K562 (cell line): ENCODE measurements around the gene NDUFAF3. TPM values are rescaled to one million over a fixed set of nuclear protein-coding genes. Genes with fewer than 3 reads are reported as not detected.

Experiments
- CHD4 ChIP-seq: fragments of 200-600 bp; sonication (generic); IDR thresholded peaks from 3 replicates; pipeline ENCODE4 v1.6.1; 2012; ENCODE audit warnings: low read depth, mild to moderate bottlenecking, mixed read lengths, low read length, inconsistent platforms; ENCODE audit not compliant: insufficient read depth, insufficient replicate concordance, poor library complexity, severe bottlenecking
- CREM ChIP-seq: IDR thresholded peaks from 2 replicates; pipeline ENCODE4 v1.6.1; 2014; ENCODE audit warnings: antibody characterized with exemption, low read depth
- PML ChIP-seq: IDR thresholded peaks from 2 replicates; pipeline ENCODE4 v1.6.1; 2012; ENCODE audit warnings: low read length, inconsistent platforms
- PRPF4 ChIP-seq: fragments of 200-400 bp; formaldehyde crosslinking; IDR thresholded peaks from one replicate; pipeline ENCODE4 v1.6.1; 2017; ENCODE audit warnings: low read length, low read depth, mild to moderate bottlenecking; ENCODE audit not compliant: insufficient read depth, poor library complexity, severe bottlenecking
- TEAD4 ChIP-seq, 2 experiments: sonication (generic) in 1 of 2; formaldehyde crosslinking in 1 of 2; IDR thresholded peaks; 2 replicates each; pipeline versions ENCODE4 v1.6.1 to v1.8.0; 2012 to 2022; ENCODE audit warnings: borderline replicate concordance in 1 of 2, inconsistent platforms in 1 of 2, low read length in 1 of 2, mild to moderate bottlenecking in 1 of 2, missing genetic modification reagents in 1 of 2
- TRIM24 ChIP-seq, 2 experiments: fragments of 450-650 bp; IDR thresholded peaks; 2 replicates each; pipeline ENCODE4 v1.6.1; 2016
- TSC22D4 ChIP-seq: fragments of 450-650 bp; IDR thresholded peaks from 2 replicates; pipeline ENCODE4 v1.6.1; 2016; ENCODE audit warnings: missing genetic modification characterization, missing biosample characterization, control low read depth
- ZNF24 ChIP-seq: fragments of 450-650 bp; IDR thresholded peaks from 2 replicates; pipeline ENCODE4 v1.6.1; 2016
- polyA plus RNA-seq, 8 experiments: library from polyadenylated mRNA; depleted of rRNA in 4 of 8; stranded (reverse) in 5 of 8; unstranded in 3 of 8; fragments of >200 nt; fragmentation: Nextera tagmentation in 2 of 8; fragmentation: Illumina TruSeq in 1 of 8; extraction: Ambion mirVana in 2 of 8; extraction: Trizol in 1 of 8; gene quantifications; 2 replicates each; pipeline versions ENCODE4 v1.2.1 to v1.2.3, GENCODE V29; 2011 to 2014; ENCODE audit warnings: inconsistent platforms in 1 of 8, missing spikeins in 1 of 8
- total RNA-seq, 7 experiments: library from RNA; depleted of rRNA in 6 of 7; stranded (reverse); fragments of >200 nt in 6 of 7; fragmentation: Illumina TruSeq in 2 of 7; extraction: Trizol in 2 of 7; gene quantifications; 2 replicates each; pipeline versions ENCODE4 v1.2.1 to v1.2.3, GENCODE V29; 2011 to 2021; ENCODE audit warnings: low replicate concordance in 1 of 7
- TF ChIP-seq, protein P1 (sequence below): fragments of 150-350 bp; conservative IDR thresholded peaks from 2 replicates; pipeline ENCODE4 v1.6.1; 2014; ENCODE audit warnings: low read length
- TF ChIP-seq, protein P2 (sequence below): fragments of 450-650 bp; IDR thresholded peaks from 2 replicates; pipeline ENCODE4 v1.7.1; 2018; ENCODE audit warnings: mild to moderate bottlenecking, low read depth; ENCODE audit not compliant: partially characterized antibody
- TF ChIP-seq, protein P3 (sequence below): fragments of 450-650 bp; IDR thresholded peaks from 2 replicates; pipeline ENCODE4 v1.6.1; 2016; ENCODE audit warnings: missing biosample characterization, missing genetic modification characterization
- TF ChIP-seq, protein P4 (sequence below): sonication (generic); formaldehyde crosslinking; IDR thresholded peaks from 2 replicates; pipeline ENCODE4 v1.8.0; 2022; ENCODE audit warnings: missing genetic modification reagents, mild to moderate bottlenecking, borderline replicate concordance
- TF ChIP-seq, protein P5 (sequence below): sonication (generic); formaldehyde crosslinking; IDR thresholded peaks from 2 replicates; pipeline ENCODE4 v1.8.1; 2023; ENCODE audit warnings: mild to moderate bottlenecking, missing genetic modification reagents
- TF ChIP-seq, protein P6 (sequence below): fragments of 250-450 bp; sonication (Bioruptor Pico); IDR thresholded peaks from 2 replicates; pipeline ENCODE4 v1.8.0; 2022; ENCODE audit warnings: moderate library complexity, mild to moderate bottlenecking, inconsistent platforms

Gene NDUFAF3
- total and polyA plus RNA-seq, 9 of the 15 experiments (the other 6 are each of a cell fraction or from before 2014, with no cell fraction given) = 17.0 to 127 (median 36.3) TPM

DNA sequence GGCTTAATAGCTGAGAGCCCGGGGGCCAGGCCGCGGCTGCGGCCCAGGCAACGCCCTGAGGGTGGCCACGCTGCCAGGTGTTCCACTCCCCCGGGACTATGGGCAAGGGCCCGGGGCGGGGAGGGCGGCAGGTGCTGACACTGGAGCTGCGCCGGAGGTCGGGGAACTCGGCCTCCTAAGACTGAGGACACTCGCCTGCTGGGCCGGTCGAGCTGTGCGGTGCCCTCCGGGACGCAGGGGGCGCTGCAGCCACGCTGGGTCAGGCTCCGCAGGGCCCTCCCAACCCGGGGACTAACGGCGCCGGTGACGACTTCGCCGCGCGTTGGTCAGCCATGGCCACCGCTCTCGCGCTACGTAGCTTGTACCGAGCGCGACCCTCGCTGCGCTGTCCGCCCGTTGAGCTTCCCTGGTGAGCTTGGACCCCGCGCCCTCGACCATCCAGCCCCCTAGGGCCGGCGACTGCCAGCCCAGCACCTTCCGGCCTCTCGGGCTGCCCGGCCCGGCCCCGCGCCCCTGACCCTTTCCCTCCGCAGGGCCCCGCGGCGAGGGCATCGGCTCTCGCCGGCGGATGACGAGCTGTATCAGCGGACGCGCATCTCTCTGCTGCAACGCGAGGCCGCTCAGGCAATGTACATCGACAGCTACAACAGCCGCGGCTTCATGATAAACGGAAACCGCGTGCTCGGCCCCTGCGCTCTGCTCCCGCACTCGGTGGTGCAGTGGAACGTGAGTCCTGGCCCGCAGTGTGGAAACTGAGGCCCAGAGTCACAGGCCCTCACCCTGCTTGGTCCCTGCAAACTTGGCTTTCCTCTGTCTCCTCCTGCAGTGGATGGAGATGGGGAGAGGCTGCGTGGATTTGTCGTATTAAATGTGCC, at the start of gene NDUFAF3 (continued):
- no peak for TF ChIP-seq TSC22D4 (tag)
- TF ChIP-seq, protein P1, sequence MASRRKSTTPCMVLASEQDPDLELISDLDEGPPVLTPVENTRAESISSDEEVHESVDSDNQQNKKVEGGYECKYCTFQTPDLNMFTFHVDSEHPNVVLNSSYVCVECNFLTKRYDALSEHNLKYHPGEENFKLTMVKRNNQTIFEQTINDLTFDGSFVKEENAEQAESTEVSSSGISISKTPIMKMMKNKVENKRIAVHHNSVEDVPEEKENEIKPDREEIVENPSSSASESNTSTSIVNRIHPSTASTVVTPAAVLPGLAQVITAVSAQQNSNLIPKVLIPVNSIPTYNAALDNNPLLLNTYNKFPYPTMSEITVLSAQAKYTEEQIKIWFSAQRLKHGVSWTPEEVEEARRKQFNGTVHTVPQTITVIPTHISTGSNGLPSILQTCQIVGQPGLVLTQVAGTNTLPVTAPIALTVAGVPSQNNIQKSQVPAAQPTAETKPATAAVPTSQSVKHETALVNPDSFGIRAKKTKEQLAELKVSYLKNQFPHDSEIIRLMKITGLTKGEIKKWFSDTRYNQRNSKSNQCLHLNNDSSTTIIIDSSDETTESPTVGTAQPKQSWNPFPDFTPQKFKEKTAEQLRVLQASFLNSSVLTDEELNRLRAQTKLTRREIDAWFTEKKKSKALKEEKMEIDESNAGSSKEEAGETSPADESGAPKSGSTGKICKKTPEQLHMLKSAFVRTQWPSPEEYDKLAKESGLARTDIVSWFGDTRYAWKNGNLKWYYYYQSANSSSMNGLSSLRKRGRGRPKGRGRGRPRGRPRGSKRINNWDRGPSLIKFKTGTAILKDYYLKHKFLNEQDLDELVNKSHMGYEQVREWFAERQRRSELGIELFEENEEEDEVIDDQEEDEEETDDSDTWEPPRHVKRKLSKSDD = no peak
- peak; percentile 51 for TF ChIP-seq PML
- TF ChIP-seq, protein P2, sequence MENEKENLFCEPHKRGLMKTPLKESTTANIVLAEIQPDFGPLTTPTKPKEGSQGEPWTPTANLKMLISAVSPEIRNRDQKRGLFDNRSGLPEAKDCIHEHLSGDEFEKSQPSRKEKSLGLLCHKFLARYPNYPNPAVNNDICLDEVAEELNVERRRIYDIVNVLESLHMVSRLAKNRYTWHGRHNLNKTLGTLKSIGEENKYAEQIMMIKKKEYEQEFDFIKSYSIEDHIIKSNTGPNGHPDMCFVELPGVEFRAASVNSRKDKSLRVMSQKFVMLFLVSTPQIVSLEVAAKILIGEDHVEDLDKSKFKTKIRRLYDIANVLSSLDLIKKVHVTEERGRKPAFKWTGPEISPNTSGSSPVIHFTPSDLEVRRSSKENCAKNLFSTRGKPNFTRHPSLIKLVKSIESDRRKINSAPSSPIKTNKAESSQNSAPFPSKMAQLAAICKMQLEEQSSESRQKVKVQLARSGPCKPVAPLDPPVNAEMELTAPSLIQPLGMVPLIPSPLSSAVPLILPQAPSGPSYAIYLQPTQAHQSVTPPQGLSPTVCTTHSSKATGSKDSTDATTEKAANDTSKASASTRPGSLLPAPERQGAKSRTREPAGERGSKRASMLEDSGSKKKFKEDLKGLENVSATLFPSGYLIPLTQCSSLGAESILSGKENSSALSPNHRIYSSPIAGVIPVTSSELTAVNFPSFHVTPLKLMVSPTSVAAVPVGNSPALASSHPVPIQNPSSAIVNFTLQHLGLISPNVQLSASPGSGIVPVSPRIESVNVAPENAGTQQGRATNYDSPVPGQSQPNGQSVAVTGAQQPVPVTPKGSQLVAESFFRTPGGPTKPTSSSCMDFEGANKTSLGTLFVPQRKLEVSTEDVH = no peak
- TF ChIP-seq TEAD4 (IDR thresholded peaks at IDR 0.05; ENCODE audit: low read length) = no peak
- TF ChIP-seq TEAD4 (CRISPR knock-in tag; IDR thresholded peaks at IDR 0.05; ENCODE audit: borderline replicate concordance) = no peak
- TF ChIP-seq CREM = peak; percentile 90
- TF ChIP-seq ZNF24 = no peak
- TF ChIP-seq TRIM24 (IDR thresholded peaks at IDR 0.05) = no peak
- TF ChIP-seq, protein P3, sequence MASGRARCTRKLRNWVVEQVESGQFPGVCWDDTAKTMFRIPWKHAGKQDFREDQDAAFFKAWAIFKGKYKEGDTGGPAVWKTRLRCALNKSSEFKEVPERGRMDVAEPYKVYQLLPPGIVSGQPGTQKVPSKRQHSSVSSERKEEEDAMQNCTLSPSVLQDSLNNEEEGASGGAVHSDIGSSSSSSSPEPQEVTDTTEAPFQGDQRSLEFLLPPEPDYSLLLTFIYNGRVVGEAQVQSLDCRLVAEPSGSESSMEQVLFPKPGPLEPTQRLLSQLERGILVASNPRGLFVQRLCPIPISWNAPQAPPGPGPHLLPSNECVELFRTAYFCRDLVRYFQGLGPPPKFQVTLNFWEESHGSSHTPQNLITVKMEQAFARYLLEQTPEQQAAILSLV (tag) = no peak
- no peak for TF ChIP-seq CHD4
- TF ChIP-seq, protein P4, sequence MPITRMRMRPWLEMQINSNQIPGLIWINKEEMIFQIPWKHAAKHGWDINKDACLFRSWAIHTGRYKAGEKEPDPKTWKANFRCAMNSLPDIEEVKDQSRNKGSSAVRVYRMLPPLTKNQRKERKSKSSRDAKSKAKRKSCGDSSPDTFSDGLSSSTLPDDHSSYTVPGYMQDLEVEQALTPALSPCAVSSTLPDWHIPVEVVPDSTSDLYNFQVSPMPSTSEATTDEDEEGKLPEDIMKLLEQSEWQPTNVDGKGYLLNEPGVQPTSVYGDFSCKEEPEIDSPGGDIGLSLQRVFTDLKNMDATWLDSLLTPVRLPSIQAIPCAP (CRISPR knock-in tag) = no peak
- TF ChIP-seq PRPF4 = peak; percentile 15
- TF ChIP-seq, protein P5, sequence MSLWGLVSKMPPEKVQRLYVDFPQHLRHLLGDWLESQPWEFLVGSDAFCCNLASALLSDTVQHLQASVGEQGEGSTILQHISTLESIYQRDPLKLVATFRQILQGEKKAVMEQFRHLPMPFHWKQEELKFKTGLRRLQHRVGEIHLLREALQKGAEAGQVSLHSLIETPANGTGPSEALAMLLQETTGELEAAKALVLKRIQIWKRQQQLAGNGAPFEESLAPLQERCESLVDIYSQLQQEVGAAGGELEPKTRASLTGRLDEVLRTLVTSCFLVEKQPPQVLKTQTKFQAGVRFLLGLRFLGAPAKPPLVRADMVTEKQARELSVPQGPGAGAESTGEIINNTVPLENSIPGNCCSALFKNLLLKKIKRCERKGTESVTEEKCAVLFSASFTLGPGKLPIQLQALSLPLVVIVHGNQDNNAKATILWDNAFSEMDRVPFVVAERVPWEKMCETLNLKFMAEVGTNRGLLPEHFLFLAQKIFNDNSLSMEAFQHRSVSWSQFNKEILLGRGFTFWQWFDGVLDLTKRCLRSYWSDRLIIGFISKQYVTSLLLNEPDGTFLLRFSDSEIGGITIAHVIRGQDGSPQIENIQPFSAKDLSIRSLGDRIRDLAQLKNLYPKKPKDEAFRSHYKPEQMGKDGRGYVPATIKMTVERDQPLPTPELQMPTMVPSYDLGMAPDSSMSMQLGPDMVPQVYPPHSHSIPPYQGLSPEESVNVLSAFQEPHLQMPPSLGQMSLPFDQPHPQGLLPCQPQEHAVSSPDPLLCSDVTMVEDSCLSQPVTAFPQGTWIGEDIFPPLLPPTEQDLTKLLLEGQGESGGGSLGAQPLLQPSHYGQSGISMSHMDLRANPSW (CRISPR knock-in tag) = no peak
- TF ChIP-seq, protein P6, sequence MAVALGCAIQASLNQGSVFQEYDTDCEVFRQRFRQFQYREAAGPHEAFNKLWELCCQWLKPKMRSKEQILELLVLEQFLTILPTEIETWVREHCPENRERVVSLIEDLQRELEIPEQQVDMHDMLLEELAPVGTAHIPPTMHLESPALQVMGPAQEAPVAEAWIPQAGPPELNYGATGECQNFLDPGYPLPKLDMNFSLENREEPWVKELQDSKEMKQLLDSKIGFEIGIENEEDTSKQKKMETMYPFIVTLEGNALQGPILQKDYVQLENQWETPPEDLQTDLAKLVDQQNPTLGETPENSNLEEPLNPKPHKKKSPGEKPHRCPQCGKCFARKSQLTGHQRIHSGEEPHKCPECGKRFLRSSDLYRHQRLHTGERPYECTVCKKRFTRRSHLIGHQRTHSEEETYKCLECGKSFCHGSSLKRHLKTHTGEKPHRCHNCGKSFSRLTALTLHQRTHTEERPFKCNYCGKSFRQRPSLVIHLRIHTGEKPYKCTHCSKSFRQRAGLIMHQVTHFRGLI (CRISPR knock-in tag) = no peak
